T-helper 1 cell treated with Interleukin-12 subunit alpha and Interleukin-12 subunit beta and Interleukin-4 antibody, amounts not matched to agents 30 μg/mL and 1 μg/mL, for 36 hours (primary cell): ENCODE results near the gene CHD3.

ENCODE experiments used
- H3K27ac Mint-ChIP-seq: one replicate; pipeline ENCODE4 v1.8.0; 2021; ENCODE audit warnings: mild to moderate bottlenecking, mixed read lengths
- H3K27me3 Mint-ChIP-seq: one replicate; pipeline ENCODE4 v1.8.0; 2021; ENCODE audit warnings: low read depth, mixed read lengths
- H3K36me3 Mint-ChIP-seq: one replicate; pipeline ENCODE4 v1.8.0; 2021; ENCODE audit warnings: low read depth, mixed read lengths
- H3K4me1 Mint-ChIP-seq: one replicate; pipeline ENCODE4 v1.8.0; 2021; ENCODE audit warnings: low read depth, mixed read lengths
- H3K4me3 Mint-ChIP-seq: one replicate; pipeline ENCODE4 v1.8.0; 2021; ENCODE audit warnings: mild to moderate bottlenecking, moderate library complexity, mixed read lengths
- H3K9me3 Mint-ChIP-seq: one replicate; pipeline ENCODE4 v1.8.0; 2021; ENCODE audit warnings: mixed read lengths

Gene CHD3

GRCh38 chr17:7875804-7876370 is 12.7 kb upstream of the CHD3 start:
- Mint-ChIP-seq H3K27me3 (no peaks in the 10 kb centered on the region), H3K27ac (no peak overlapping the region), H3K4me3 (no peak overlapping the region), H3K4me1 (peaks cover 4% of the 10 kb centered on the region), H3K36me3 (peaks cover 14% of the 10 kb centered on the region), H3K9me3 (no peaks in the 10 kb centered on the region)

GRCh38 chr17:7878234-7878633 is 10.4 kb upstream of the CHD3 start:
- Mint-ChIP-seq H3K4me3 (no peak overlapping the region), H3K4me1 (peaks cover 4% of the 10 kb centered on the region), H3K36me3 (peaks cover 14% of the 10 kb centered on the region), H3K9me3 (no peaks in the 10 kb centered on the region), H3K27ac (no peak overlapping the region), H3K27me3 (no peaks in the 10 kb centered on the region)

GRCh38 chr17:7880076-7880868 is 8.3 kb upstream of the CHD3 start:
- H3K4me3 Mint-ChIP-seq, result no peak overlapping the region
- no peaks in the 10 kb centered on the region for H3K27me3 Mint-ChIP-seq
- no peaks in the 10 kb centered on the region for H3K9me3 Mint-ChIP-seq
- H3K4me1 Mint-ChIP-seq, result no peaks in the 10 kb centered on the region
- no peak overlapping the region for H3K27ac Mint-ChIP-seq
- H3K36me3 Mint-ChIP-seq, result peaks cover 8% of the 10 kb centered on the region

- H3K27ac Mint-ChIP-seq, result no peak overlapping the region
- H3K4me1 Mint-ChIP-seq, result no peaks in the 10 kb centered on the region
- peaks cover under 1% of the 10 kb centered on the region for H3K36me3 Mint-ChIP-seq
- no peak overlapping the region for H3K4me3 Mint-ChIP-seq
- no peaks in the 10 kb centered on the region for H3K27me3 Mint-ChIP-seq
- H3K9me3 Mint-ChIP-seq, result no peaks in the 10 kb centered on the region
These were observed 7.1 kb upstream of the CHD3 start for GRCh38 chr17:7881276-7882054.

- H3K4me1 Mint-ChIP-seq, result no peaks in the 10 kb centered on the region
- no peaks in the 10 kb centered on the region for H3K9me3 Mint-ChIP-seq
- no peak overlapping the region for H3K4me3 Mint-ChIP-seq
- H3K27ac Mint-ChIP-seq, result no peak overlapping the region
- H3K36me3 Mint-ChIP-seq, result no peaks in the 10 kb centered on the region
- no peaks in the 10 kb centered on the region for H3K27me3 Mint-ChIP-seq
These were observed 6.5 kb upstream of the CHD3 start for GRCh38 chr17:7882068-7882467.

GRCh38 chr17:7882629-7883028 is 6.0 kb upstream of the CHD3 start:
- Mint-ChIP-seq H3K27ac (no peak overlapping the region), H3K27me3 (no peaks in the 10 kb centered on the region), H3K4me3 (no peak overlapping the region), H3K4me1 (no peaks in the 10 kb centered on the region), H3K36me3 (no peaks in the 10 kb centered on the region), H3K9me3 (no peaks in the 10 kb centered on the region)

- H3K27me3 Mint-ChIP-seq, result no peaks in the 10 kb centered on the region
- no peaks in the 10 kb centered on the region for H3K36me3 Mint-ChIP-seq
- H3K4me3 Mint-ChIP-seq, result peak overlapping the region; percentile 56
- no peaks in the 10 kb centered on the region for H3K4me1 Mint-ChIP-seq
- H3K27ac Mint-ChIP-seq, result peak overlapping the region; percentile 69
- no peaks in the 10 kb centered on the region for H3K9me3 Mint-ChIP-seq
These were observed 4.7 kb upstream of the CHD3 start for GRCh38 chr17:7883781-7884386.

GRCh38 chr17:7884581-7885366 is 3.8 kb upstream of the CHD3 start:
- no peaks in the 10 kb centered on the region for H3K9me3 Mint-ChIP-seq

GRCh38 chr17:7885367-7886226 is 3.0 kb upstream of the CHD3 start:
- H3K27me3 Mint-ChIP-seq, result no peaks in the 10 kb centered on the region
- peaks cover 4% of the 10 kb centered on the region for H3K36me3 Mint-ChIP-seq
- H3K9me3 Mint-ChIP-seq, result no peaks in the 10 kb centered on the region
- no peak overlapping the region for H3K27ac Mint-ChIP-seq
- H3K4me3 Mint-ChIP-seq, result peak overlapping the region; percentile 43
- peaks cover 6% of the 10 kb centered on the region for H3K4me1 Mint-ChIP-seq

More at GRCh38 chr17:7884581-7885366, 3.8 kb upstream of the CHD3 start:
- peak overlapping the region; percentile 82 for H3K27ac Mint-ChIP-seq
- no peaks in the 10 kb centered on the region for H3K36me3 Mint-ChIP-seq
- no peaks in the 10 kb centered on the region for H3K27me3 Mint-ChIP-seq
- peak overlapping the region; percentile 76 for H3K4me3 Mint-ChIP-seq
- peaks cover 4% of the 10 kb centered on the region for H3K4me1 Mint-ChIP-seq

GRCh38 chr17:7886227-7887037 is 2.2 kb upstream of the CHD3 start:
- H3K27ac Mint-ChIP-seq, result no peak overlapping the region
- H3K36me3 Mint-ChIP-seq, result peaks cover 6% of the 10 kb centered on the region
- H3K4me3 Mint-ChIP-seq, result no peak overlapping the region
- no peaks in the 10 kb centered on the region for H3K9me3 Mint-ChIP-seq
- H3K4me1 Mint-ChIP-seq, result peaks cover 6% of the 10 kb centered on the region
- H3K27me3 Mint-ChIP-seq, result no peaks in the 10 kb centered on the region

- no peaks in the 10 kb centered on the region for H3K27me3 Mint-ChIP-seq
- no peaks in the 10 kb centered on the region for H3K9me3 Mint-ChIP-seq
- no peak overlapping the region for H3K27ac Mint-ChIP-seq
- H3K4me3 Mint-ChIP-seq, result no peak overlapping the region
- H3K36me3 Mint-ChIP-seq, result peaks cover 10% of the 10 kb centered on the region
- peaks cover 8% of the 10 kb centered on the region for H3K4me1 Mint-ChIP-seq
These were observed 1.5 kb upstream of the CHD3 start for GRCh38 chr17:7887038-7887481.

GRCh38 chr17:7887482-7888183 is 956 bp upstream of the CHD3 start:
- H3K4me1 Mint-ChIP-seq, result peaks cover 9% of the 10 kb centered on the region
- H3K27ac Mint-ChIP-seq, result no peak overlapping the region
- H3K27me3 Mint-ChIP-seq, result no peaks in the 10 kb centered on the region
- H3K4me3 Mint-ChIP-seq, result no peak overlapping the region
- peaks cover 11% of the 10 kb centered on the region for H3K36me3 Mint-ChIP-seq
- no peaks in the 10 kb centered on the region for H3K9me3 Mint-ChIP-seq
